GM19324 (cell line): ENCODE measurements around the gene ITIH5.

Experiments
- ATAC-seq: cut with Tn5 transposase; IDR thresholded peaks from one replicate; pipeline ENCODE4 v1.9.1; 2021; ENCODE audit warnings: mild to moderate bottlenecking, moderate library complexity; ENCODE audit not compliant: unreplicated experiment, low FRiP score

Gene ITIH5

DNA sequence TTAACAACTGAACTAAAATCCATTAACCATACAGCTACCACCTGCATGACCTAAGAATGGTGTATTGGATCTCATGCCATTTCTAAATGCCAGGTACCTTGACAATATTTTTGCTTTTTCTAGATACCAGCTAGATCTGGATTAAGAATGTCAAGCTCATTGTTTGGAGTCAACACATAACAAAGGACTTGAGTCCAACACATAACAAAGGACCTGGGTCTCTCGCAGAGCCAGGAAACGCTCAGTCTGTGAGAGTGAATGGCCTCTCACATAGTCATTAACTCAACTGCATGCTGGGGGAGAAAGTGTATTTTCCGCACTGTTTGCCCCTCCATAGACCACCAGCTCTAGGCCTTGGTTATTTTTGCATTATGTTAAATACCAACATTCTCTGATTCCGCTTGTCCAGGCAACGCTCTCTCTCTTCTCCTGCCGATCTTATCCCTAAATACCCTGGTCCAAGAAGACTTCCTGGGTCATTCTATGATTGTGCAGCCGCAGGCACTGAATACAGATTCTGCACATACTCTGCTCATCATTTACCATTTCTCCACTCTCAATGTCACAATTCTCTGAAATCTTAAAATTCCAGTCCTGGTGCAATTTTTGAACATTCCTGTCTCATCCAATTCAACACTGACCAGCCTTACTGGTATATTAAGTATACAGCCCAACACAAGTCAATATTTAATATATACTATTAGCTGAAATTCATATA lies 31.2 kb downstream of the ITIH5 start:
- ATAC-seq: no peak

DNA sequence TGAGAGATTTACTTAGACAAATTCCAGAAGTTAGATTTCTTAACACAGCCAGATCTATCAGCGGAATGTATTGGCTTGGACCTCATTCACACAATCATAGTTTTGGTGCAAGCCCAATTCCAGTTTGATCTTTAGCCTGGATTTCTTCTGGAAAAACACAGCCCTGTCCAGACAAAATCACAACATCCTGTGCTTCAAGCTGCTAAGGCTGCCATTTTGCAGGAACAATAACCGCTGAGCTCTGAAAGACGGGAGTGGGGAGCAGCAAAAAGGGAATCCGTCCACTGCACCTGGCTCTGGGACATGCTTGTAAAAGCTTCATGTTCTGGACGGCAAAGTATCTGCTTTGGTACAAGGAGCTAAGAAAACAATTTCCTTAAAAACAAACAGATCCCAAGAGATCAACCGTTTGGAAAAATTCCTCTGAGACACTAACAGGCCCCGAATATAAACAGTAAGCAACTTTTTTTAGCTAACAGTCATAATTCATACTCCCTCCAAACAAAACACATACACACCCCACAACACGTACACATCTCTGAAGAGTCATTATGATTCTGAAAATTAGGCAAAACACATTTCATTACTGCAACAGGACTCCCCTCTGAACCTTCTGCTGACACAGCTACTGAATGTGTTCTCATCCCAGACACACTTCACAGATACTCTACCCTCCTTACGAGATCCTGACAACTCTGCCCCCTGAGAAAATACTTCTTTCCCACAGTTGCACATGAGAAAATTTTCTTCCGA lies 32.4 kb downstream of the ITIH5 start:
- ATAC-seq: no peak

DNA sequence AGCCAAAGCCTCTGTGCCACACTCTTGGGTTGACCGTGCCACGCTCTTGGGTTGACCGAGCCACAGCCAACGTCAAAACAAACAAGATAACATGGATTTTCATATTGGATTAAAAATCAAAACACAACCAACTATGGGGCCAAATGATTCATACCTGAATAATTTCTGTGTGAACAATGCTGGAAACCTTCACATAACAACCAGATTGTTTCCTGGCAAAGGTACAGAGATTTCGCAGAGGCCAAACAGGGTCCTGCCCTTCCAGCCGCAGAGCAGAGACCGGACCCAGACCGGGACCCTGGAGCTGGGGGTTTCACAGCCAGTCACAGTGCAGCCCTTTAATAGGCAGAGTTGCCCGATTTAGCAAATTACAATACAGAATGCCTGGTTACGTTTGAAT lies 40.5 kb downstream of the ITIH5 start:
- no peak for ATAC-seq

DNA sequence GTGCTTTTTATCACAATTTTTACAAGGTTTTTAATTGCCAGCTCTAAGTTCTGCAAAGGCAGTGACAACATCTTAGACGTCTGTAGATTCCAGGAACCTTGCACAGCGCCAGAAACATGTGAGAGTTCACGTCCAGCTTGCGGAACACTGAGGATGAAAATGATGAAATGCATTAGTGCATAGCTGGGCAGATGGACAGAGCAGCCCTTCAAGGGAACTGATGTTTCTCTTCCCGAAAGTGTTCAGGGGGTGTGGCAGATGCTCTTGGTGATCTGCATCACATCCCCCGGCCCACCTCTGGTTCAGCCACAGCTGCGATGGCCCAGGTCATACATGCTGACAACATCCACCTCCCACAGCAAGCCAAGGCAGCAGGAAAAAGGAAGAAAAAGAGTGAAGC lies 40.9 kb downstream of the ITIH5 start:
- no peak for ATAC-seq

DNA sequence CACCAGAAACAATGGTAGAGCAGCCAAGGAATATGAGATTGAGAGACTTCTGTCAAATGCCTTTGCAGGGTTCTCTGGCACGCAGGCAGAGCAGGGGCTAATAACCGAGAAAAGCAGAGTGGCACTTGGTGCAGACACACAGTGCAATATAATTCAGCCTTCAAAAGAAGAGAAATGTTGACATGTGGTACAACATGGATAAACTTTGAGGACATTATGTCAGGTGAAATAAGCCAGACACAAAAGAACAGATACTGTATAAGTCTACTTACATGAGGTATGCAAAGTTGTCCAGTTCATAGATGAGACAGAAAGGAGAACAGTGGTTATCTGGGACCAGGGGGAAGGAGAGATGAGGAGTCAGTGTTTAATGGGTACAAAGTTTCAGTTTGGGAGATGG lies 41.8 kb downstream of the ITIH5 start:
- no peak for ATAC-seq

DNA sequence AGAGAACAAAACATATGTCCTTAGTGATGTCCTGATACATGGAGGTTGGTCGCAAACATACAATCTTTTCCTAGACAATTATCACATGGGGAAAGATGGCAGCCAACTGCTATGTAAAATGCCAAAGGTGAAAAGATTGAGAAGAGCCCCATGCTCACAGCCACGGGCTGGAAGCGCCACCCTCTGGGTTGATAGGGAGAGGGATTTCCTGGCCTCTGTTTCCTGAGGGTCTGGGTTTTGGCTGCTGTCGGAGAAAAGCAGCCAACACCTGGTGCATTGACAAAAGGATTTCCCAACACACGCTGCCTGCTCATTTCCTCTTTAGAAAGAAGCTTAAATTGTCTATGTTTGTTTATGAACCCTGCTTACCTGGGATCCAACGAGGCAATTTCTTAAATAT lies 43.8 kb downstream of the ITIH5 start:
- ATAC-seq: no peak

DNA sequence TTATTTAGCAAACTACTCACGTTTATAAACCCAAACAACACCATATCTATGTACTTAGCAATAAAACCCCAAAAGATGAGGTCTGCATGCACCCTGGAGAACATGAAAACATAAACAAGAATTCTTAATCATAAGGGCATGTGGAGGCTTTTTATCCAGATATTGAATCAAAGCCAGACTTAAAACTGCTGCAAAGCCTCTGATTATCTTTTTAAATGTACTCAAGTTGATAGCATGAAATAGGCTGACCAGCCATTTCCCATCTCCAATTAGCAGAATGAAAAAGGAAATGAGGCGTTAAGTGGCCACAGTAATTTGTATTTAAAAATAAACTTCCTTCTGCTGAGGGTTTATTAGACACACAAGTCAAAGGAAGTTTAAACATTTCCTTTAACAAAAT lies 48.3 kb downstream of the ITIH5 start:
- no peak for ATAC-seq

DNA sequence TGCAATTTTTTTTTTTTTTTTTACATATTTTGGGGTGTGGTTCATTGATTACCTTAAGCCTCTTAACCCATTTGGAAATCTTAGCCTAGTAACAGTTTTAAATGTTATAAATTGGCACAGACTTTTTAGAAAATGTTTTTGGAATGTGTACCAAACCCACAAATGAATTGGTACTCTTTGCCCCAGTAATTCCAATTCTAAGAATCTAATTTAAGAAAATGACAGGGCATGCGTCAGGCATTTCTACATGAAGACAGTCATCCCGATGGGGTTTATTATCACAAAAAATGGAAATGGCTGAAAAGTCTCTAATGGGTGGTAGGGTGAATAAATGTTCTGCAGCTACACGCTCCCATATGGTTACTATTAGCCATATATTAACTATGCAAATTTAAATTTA lies 54.9 kb downstream of the ITIH5 start:
- no peak for ATAC-seq

DNA sequence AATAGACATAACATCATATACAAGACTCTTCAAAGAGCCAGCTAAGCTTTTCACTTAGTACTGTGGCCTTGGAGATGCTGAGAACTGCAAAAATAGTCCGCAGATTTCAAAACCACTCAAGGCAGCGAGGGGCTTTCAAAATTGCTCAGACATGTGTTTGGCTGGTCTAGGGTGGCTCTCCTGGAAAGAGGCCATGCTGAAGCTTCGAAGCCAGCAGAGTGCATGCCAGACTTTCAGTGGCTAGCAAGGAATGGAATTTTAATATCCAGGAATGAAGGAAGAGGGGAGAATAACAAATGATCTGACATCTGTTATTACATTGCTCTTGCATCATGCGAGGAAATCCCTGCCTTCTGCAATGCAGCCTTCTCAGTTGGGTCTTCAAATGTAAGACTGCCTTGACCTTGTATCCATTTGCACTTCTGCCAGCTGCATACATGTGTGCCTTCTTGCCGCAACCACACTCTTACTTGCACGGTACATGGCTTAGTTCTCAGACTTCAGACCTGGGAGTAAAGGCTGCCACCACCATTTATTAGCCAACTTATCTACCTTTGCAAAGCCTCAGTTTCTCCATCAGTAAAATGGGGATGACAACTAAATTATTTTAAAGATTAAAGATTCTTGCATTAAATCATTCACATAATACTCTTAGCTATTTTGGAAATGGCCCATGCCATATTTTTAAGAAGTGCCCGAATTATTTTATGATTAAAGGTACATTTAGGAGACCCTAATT lies 55.9 kb downstream of the ITIH5 start:
- no peak for ATAC-seq

DNA sequence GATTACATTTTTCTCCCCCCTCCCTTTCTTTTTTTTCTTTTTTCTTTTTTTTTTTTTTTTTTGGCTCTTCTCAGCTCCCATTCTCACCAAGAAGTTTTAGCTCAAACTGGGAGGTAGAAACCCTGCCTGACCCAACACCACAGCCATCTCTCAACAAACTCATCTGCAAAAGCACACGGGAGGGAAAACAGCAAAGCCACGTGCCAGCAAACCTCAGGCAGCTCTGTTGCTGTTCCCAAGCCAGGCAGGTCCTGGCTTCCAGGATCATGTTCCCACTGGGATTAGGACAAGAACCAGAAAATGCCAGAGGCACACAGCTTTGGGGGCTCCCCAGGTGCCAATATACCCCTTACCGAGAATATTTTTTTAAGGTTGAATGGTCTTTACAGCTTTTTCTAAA lies 56.7 kb downstream of the ITIH5 start:
- no peak for ATAC-seq

DNA sequence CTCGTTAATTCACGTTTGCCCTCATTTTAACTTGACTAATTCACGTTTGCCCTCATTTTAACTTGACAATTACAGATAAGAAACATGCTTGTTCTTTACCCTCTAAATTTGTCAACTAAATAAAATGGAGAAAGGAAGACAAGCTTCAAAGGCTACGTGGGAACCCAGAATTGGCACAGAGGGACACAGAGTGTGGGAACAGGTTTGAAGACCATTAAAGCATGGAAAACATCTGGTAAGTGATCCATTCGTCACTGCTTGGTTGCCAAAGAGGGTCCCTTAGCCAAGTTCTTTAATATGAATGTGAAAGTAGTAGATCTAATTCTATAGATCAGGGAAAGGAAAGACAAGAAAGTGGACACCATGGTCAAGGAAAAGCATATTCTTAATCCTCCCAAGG lies 57.2 kb downstream of the ITIH5 start:
- ATAC-seq: no peak

DNA sequence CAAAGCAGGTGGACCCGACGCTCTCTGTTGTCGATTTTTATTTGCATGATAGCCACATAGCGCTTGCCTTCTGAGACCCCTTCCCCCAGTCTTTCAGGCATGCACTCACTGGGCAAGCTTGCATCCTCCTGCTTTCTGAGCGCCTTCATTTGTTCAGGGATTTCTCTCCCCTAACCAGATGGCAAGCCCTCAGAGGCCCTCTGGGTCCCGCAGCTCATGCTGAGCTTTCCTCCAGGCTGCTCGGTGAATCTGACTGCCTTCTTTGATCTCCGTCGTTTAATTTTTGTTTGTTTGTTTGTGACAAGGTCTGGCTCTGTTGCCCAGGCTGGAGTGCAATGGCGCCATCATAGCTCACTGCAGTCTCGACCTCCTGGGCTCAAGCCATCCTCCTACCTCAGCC lies 58.8 kb downstream of the ITIH5 start:
- no peak for ATAC-seq

DNA sequence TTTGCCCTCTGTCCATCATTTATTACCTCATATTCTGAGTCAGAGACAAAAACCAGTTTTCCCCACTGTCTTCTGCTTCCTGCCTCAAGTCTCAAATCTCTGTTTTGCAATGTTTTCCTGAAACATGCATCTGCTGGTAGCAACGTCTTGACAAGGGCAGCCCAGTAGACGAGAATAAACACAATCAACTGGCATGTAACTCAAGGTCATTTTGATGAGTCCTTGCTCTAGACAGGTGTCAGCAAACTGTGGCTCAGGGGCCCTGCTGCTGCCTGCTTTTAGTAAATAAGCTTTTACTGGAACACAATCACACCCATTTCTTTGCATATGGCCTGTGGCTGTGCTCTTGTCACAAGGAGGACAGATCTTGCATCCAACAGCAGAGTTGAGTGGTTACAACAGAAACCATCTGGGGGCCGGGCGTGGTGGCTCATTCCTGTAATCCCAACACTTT lies 59.8 kb downstream of the ITIH5 start:
- ATAC-seq: no peak

DNA sequence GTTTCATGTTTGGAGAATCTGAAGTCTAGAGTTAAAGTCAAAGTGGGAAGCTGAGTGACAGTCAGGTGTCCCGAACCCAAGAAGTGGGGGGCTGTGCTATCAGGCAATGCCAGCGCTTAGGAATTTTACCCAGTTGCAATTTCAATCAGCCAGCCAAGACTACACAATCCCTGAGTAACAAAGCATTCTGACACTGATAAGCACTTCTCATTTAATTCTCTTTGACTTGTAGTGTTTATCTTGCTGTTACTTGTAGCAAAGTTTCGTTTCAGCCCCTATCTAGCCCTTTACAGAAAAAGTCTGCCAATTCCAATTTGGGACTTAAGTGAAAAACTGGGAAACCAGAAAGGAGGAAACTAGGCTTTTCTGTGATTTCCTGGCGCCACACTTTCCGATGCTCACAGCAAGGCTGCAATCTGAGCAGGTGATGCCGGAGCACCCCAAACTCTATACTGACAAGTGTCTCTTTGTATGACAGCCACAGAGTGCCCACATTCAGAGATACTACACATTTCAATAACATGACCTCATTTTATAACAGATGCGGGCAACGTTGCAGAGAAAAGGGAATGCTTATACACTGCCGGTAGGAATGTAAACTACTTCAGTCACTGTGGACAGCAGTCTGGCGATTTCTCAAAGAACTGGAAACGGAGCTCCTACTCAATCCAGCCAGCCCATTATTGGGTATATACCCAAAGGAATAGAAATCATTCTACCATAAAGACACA lies 61.0 kb downstream of the ITIH5 start:
- no peak for ATAC-seq

DNA sequence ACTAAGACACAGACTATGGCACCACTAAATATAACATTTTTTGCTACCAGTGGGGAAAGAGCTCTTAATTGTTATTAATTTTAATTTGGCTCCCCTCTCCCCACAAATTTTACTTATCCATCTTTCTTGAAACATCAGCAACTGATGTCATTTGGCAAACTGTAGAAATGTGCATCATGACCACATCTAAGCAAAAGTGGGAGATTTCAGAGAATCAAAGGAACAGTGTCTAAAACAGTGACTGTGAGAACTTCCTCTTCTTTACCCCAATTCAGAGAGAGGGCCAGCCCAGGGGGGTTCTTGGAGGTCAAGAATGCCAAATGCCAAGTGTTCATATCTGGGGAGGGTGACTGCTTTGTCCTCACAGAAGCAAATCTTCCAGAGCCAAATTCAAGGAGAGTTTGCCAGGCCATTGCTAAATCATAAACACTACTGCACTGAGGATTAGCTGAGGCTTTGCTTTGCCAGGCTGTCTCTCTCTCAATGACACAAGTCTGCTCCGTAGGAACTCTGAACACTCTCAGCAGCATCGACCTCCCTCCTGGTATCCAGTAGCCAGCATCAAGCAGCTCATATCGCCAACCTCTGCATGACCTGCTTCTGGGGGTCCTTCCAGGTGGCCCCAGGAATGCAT lies 65.6 kb downstream of the ITIH5 start:
- ATAC-seq: no peak

DNA sequence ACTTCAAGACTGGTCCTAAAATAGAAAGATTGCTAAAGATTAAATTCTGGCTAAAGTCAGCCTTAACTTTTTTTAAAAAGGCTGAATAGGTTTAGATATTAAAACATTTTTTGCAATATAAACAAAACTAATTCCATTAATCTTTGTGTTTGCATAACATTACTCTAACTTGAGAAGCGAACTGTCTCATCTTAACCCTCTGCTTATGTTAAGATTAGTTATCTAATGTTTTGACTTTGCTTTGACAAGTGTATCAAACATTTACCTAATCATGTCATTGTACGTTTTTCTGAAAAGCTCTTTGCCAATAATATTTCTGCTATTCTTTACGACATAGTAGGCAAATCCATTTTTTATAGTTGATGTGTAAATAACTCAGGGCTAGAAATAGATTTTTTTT lies 68.0 kb downstream of the ITIH5 start:
- ATAC-seq: no peak

DNA sequence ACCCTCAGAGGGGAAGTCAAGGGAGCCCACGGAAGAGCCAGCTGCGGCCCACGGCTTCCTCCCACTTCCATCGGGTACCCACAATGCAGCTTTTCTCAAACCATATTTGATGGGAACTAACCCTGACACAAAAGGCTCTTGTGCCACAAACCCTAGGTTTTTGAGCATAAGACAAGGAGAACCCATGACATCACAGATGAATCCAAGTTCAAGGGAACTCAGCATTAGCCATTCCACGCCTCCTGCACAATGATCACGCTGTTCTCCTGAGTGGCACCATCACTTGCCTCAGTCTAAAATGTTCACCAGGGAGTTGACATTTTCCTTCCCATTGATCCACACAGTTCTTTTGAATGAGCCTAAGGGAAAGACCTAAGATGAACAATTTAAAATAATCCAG lies 70.4 kb downstream of the ITIH5 start:
- ATAC-seq: no peak

DNA sequence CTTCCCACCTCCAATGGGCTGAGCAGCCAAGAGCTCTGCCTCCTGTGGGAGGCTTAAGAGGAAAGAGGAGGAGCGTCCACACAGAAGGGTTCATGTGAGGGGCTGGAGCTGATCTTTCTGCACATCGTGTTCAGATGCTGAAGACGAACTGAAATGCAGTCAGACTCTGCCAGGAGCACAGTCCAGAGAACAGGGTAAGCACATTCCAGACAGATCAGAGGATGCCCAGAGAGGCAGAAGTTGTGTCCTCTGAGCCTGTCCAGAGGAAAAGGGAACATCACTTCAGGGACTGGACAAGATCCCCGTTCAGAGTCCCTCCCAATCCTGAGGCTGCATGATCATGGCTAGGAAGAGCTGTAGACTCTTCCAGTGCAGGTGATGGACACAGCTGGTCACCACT lies 72.9 kb downstream of the ITIH5 start:
- ATAC-seq: no peak

DNA sequence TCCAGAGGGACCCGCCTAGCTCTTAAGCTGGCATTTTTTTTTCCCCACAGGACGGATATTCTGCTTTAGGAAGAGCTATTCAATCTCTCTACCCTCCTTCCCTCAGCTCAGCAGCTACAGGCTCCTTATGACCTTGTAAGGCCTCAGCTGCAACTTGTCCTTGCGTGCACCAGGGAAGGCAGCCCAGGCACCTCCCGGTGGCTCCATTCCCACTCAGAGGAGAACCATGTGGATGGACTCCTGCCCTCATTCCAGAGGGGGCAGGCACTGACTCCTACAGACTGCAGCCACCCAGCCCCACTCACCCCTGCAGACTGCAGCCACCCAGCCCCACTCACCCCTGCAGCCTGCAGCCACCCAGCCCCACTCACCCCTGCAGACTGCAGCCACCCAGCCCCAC lies 73.7 kb downstream of the ITIH5 start:
- no peak for ATAC-seq

DNA sequence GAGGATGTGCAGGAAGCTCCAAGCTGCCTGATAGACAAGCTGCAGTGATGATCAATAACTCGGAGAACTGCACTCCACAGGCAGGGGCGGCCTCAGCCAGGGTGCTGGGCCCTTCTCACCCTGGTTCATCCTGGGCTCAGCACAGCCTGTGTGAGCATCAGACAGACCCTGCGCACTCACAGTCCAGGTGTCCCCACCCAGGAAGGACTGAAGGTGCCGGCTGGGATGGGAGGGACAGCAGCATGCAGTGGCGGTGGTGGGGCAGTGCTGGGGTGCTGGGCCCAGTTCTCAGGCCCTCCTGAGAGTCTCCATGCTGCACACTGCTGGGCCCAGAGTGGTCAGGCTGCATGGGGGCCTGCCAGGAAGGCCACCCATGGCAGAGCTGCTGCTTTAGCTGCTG lies 74.1 kb downstream of the ITIH5 start:
- ATAC-seq: no peak
